GM23248 (cell line): Measurements from ENCODE around the gene PRELP.

Experiments
- EZH2 ChIP-seq: fragments of 200-600 bp; sonication (generic); IDR thresholded peaks from 2 replicates; pipeline ENCODE4 v1.6.1; 2018; ENCODE audit warnings: antibody characterized with exemption, mild to moderate bottlenecking; ENCODE audit not compliant: insufficient read depth, poor library complexity, severe bottlenecking
- EZH2phosphoT487 ChIP-seq: fragments of 200-600 bp; sonication (generic); IDR thresholded peaks from 2 replicates; pipeline ENCODE4 v1.6.1; 2018; ENCODE audit warnings: antibody characterized with exemption, moderate library complexity, mild to moderate bottlenecking, low read depth; ENCODE audit not compliant: insufficient read depth

DNA sequence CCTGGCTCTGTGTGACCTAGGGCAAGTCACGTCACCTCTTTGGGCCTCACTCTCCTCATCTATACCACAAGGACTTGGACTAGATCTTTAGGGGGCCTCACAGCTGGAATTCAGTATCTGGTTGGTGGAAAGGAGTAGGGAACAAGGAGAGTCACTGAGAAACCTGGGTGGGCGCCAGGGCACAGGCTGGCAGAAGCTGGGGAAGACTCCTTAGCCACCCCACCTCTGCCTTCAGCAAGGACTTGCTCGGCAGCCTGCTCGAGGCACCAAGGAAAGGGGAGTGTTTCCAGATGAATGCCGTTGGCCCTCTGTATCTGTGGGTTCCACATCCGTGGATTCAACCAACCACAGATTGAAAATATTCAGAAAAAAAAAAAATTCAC lies 17.1 kb downstream of the PRELP start:
- no peak for TF ChIP-seq EZH2
- TF ChIP-seq EZH2phosphoT487: no peak
